Heart left ventricle (tissue), 13 donors: ENCODE results near the gene LMAN2.

Experiments
- CTCF ChIP-seq, 12 donors: fragments of 200-600 bp; sonication (generic) in 4 of 12; IDR thresholded peaks; one replicate each; pipeline versions ENCODE4 v1.5.0 to v1.8.0; 2018 to 2022; ENCODE audit warnings: antibody characterized with exemption in 12 of 12, mild to moderate bottlenecking in 5 of 12
- POLR2A ChIP-seq, 2 donors: fragments of 450-650 bp; IDR thresholded peaks; one replicate each; pipeline ENCODE4 v1.6.1; 2017; ENCODE audit warnings: antibody characterized with exemption in 2 of 2, mild to moderate bottlenecking in 2 of 2, moderate library complexity in 2 of 2
- donor health status: ischemic (EF 13 %, LVEDD 7.1; RV severe dilation, severe dysfunction).
- donor health status: DM: no; HTN: yes; CAD: no.
- donor health status: DM: no; HTN: no; CAD: no.
- donor health status: ischemic (EF 25% LVEDD 6.9; RV normal size, moderate dysfunction).
- donor health status: ischemic (EF 25% LVEDD 5.7; RV mildly dilated, moderate dysfunction).
- donor health status: ischemic (EF 35%, LVEDD 5.7; RV mildly dilated, moderate dysfunction).
- donor health status: nonischemic (EF 11% LVEDD 7.7; RV severe dilation, severe dysfunction).
- donor health status: DM: yes; HTN: yes; CAD: no.
- donor health status: PGD.
- donor health status: ischemic (EF 29% LVEDD 5.4; RV normal size, mild dysfunction).
- donor health status: nonischemic (EF 23%, LVEDD 6.1; RV moderate dilation, normal function).

DNA sequence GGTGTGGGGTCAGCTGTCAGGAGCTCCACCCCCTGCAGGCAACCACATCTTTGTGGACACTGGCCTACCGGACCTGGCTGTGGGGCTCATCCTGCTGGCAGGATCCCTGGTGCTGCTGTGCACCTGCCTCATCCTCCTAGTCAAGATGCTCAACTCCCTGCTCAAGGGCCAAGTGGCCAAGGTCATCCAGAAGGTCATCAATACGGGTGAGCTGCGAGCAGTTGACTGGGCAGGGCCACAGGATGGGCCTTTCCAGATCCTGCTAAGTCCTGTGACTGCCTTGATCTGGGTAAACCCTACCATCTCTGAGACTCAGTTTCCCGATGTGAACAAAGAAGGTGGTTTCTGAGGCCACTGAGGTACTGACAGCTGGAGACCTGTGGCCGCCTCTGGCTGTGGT lies 42.5 kb upstream of the LMAN2 start:
- TF ChIP-seq CTCF (IDR thresholded peaks at IDR 0.05) (no peak), POLR2A (IDR thresholded peaks at IDR 0.05) (no peak)
